GM19099 (cell line): Measurements from ENCODE around the gene RPL6.

Source experiments
- POLR2A ChIP-seq: IDR thresholded peaks from 3 replicates; pipeline ENCODE4 v1.6.1; 2011; ENCODE audit warnings: low read depth; ENCODE audit not compliant: insufficient read length; ENCODE audit errors: extremely low read depth

The RPL6 gene

GRCh38 chr12:112386726-112387125 lies 22.7 kb downstream of the RPL6 start:
- TF ChIP-seq POLR2A, result no peak

- TF ChIP-seq POLR2A, result no peak
These were observed 26.5 kb downstream of the RPL6 start for GRCh38 chr12:112382866-112383265.

- TF ChIP-seq POLR2A, result peak; percentile 93
These were observed 27.3 kb downstream of the RPL6 start, which contains the start of gene HECTD4 for GRCh38 chr12:112381883-112382796. Gene HECTD4, minus strand, starts transcription at chr12:112382431. Its CDS starts 303 bp downstream, at chr12:112382128.

GRCh38 chr12:112381406-112381882 lies 28.0 kb downstream of the RPL6 start:
- no peak for TF ChIP-seq POLR2A

GRCh38 chr12:112380663-112381405 lies 28.6 kb downstream of the RPL6 start:
- TF ChIP-seq POLR2A, result no peak

GRCh38 chr12:112375105-112375504 lies 34.3 kb downstream of the RPL6 start:
- no peak for TF ChIP-seq POLR2A

GRCh38 chr12:112374166-112374740 lies 35.2 kb downstream of the RPL6 start:
- TF ChIP-seq POLR2A, result no peak

GRCh38 chr12:112370868-112371510 lies 38.4 kb downstream of the RPL6 start:
- TF ChIP-seq POLR2A, result no peak

- no peak for TF ChIP-seq POLR2A
These were observed 39.2 kb downstream of the RPL6 start for GRCh38 chr12:112370199-112370598.

GRCh38 chr12:112368856-112369255 lies 40.5 kb downstream of the RPL6 start:
- no peak for TF ChIP-seq POLR2A

- TF ChIP-seq POLR2A, result no peak
These were observed 41.4 kb downstream of the RPL6 start for GRCh38 chr12:112367965-112368364.

- TF ChIP-seq POLR2A, result no peak
These were observed 47.1 kb downstream of the RPL6 start for GRCh38 chr12:112362310-112362709.

GRCh38 chr12:112361271-112361670 lies 48.1 kb downstream of the RPL6 start:
- no peak for TF ChIP-seq POLR2A

GRCh38 chr12:112359290-112359689 lies 50.1 kb downstream of the RPL6 start:
- no peak for TF ChIP-seq POLR2A

GRCh38 chr12:112357214-112357613 lies 52.2 kb downstream of the RPL6 start:
- TF ChIP-seq POLR2A, result no peak
